LNCaP clone FGC (cell line): Measurements from ENCODE around the gene PMPCA.

ENCODE experiments used
- DNase-seq: peaks from one replicate; pipeline ENCODE4 v3.0.0-alpha.2; 2011; ENCODE audit warnings: low read depth
- H3K4me3 ChIP-seq: 2 replicates; pipeline ENCODE4 v1.5.1; 2011; ENCODE audit warnings: mild to moderate bottlenecking, low read depth, low read length, control low read depth
- CTCF ChIP-seq: IDR thresholded peaks from 2 replicates; pipeline ENCODE4 v1.5.1; 2012; ENCODE audit warnings: mild to moderate bottlenecking; ENCODE audit not compliant: control insufficient read depth, insufficient read depth; ENCODE audit errors: extremely low read depth

PMPCA gene

GRCh38 chr9:136432591-136432990, 22.1 kb downstream of the PMPCA start:
- no peak overlapping the region for H3K4me3 ChIP-seq
- no peak for TF ChIP-seq CTCF
- DNase-seq, result no peak

- TF ChIP-seq CTCF, result no peak
- no peak for DNase-seq
- no peak overlapping the region for H3K4me3 ChIP-seq
Measured at GRCh38 chr9:136433043-136433715, 22.7 kb downstream of the PMPCA start.

DNA sequence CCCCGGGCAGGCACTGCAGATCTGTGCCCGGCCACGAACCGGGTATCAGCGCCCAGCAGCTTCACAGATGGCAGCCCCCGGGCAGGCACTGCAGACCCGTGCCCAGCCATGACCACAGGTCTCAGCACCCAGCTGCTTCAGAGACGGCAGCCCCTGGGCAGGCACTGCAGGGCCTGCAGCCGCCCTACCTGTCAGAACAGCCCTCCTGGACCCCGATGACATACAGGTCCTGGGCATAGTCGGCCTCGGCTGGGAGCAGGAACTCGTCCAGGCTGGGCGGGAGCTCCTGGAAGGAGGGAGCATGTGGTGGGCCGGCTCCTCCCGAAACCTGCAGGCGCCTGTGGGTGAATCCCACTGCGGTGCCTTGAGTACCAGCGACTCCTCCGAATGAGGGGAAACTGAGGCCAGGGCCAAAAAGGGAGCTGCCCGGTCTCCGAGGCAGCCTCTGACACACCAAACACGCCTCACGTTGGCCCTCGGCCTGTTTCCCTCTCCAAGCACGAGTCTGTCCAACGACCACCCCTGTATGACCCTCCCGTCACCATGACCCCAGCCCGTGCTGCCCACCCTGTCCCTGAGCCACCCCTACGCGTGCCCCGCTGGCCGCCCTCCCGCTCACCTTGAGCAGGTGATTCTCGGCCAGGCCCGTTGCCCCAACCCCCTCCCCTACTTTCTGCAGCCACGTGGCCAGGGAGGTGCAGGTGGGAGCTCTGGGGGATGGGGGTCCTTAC, 23.6 kb downstream of the PMPCA start:
- no peak for TF ChIP-seq CTCF
- no peak overlapping the region for H3K4me3 ChIP-seq
- DNase-seq, result no peak

GRCh38 chr9:136434580-136435169, 24.2 kb downstream of the PMPCA start:
- no peak overlapping the region for H3K4me3 ChIP-seq
- no peak for TF ChIP-seq CTCF
- DNase-seq, result no peak

DNA sequence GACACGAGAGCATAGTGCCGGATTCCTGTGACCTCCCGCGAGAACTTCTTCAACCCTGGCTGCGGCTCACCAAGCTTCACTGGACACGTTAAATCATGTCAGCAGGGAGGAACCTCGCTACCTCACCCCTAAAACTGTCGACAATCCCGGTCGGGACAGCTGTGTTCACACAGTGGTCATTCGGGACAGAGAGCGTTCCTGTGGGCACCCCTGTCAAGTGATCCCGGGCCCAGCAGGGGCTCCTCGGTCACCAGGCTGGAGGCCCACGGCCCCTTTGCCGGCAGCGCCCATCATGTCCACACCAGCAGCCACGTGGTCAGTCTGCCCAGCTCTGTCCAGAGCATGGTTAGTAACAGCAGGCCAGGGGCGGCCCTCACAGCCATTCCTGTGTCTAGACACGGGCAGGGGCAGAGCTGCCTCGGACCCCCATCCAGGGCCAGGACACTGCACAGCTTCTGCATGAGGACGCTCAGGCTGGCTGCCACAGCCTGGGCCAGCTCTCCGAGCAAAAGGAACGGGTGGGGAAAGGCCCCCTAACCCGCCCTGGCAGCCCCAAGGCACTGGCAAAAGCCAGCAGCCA, 25.7 kb downstream of the PMPCA start:
- no peak for DNase-seq
- H3K4me3 ChIP-seq, result no peak overlapping the region
- no peak for TF ChIP-seq CTCF

GRCh38 chr9:136437430-136437829, 27.0 kb downstream of the PMPCA start:
- no peak for DNase-seq
- no peak for TF ChIP-seq CTCF
- no peak overlapping the region for H3K4me3 ChIP-seq
